T-helper 17 cell (primary cell): ENCODE data around the gene SLC35F1. TPM values are rescaled to one million over a fixed set of nuclear protein-coding genes. Genes with fewer than 3 reads are reported as not detected.

Source experiments
- ATAC-seq: fragments of 150-1000 bp; cut with Tn5 transposase; 2 replicates; pipeline ENCODE4 v1.10.0; 2021; ENCODE audit warnings: mild to moderate bottlenecking, moderate library complexity
- DNase-seq, 3 donors: peaks; one replicate each; pipeline versions ENCODE4 v3.0.0 to v3.0.0-alpha.2; 2020 to 2021
- H3K9me3 ChIP-seq: one replicate; pipeline ENCODE4 v1.7.0; 2013; ENCODE audit warnings: low read length, mild to moderate bottlenecking; ENCODE audit not compliant: control insufficient read depth, poor library complexity, severe bottlenecking
- H3K27ac Mint-ChIP-seq: one replicate; pipeline ENCODE4 v1.8.0; 2022; ENCODE audit warnings: mild to moderate bottlenecking, moderate library complexity, mixed read lengths
- H3K27me3 Mint-ChIP-seq: one replicate; pipeline ENCODE4 v1.8.0; 2022; ENCODE audit warnings: mixed read lengths
- H3K36me3 Mint-ChIP-seq: one replicate; pipeline ENCODE4 v1.8.0; 2022; ENCODE audit warnings: low read depth, mixed read lengths
- H3K4me1 Mint-ChIP-seq: one replicate; pipeline ENCODE4 v1.8.0; 2022; ENCODE audit warnings: mild to moderate bottlenecking, mixed read lengths
- H3K4me3 Mint-ChIP-seq: one replicate; pipeline ENCODE4 v1.8.0; 2022; ENCODE audit warnings: mild to moderate bottlenecking, moderate library complexity, mixed read lengths
- total RNA-seq, 4 donors: library from RNA in 2 of 4; stranded (reverse) in 2 of 4; gene quantifications; one replicate each; pipeline ENCODE4 v1.2.3 and lab custom pipeline; 2022 to 2026

SLC35F1 gene
- total RNA-seq, 2 donors from 2014 or later = not detected

- no peak for ATAC-seq
- no peaks in the 10 kb centered on the region for H3K36me3 Mint-ChIP-seq
- DNase-seq = no peak
- no peak overlapping the region for H3K4me3 Mint-ChIP-seq
- peaks cover 26% of the 10 kb centered on the region for H3K27me3 Mint-ChIP-seq
- no peaks in the 10 kb centered on the region for H3K4me1 Mint-ChIP-seq
- no peaks in the 10 kb centered on the region for H3K9me3 ChIP-seq
- no peak overlapping the region for H3K27ac Mint-ChIP-seq
Observed at GRCh38 chr6:118061666-118062065, 154.6 kb downstream of the SLC35F1 start.

- H3K27me3 Mint-ChIP-seq = peaks cover 30% of the 10 kb centered on the region
- H3K36me3 Mint-ChIP-seq = no peaks in the 10 kb centered on the region
- H3K4me1 Mint-ChIP-seq = peaks cover 3% of the 10 kb centered on the region
- no peak overlapping the region for H3K27ac Mint-ChIP-seq
- H3K4me3 Mint-ChIP-seq = no peak overlapping the region
- DNase-seq (no peak), ATAC-seq (no peak)
- H3K9me3 ChIP-seq = peaks cover 2% of the 10 kb centered on the region
Observed at GRCh38 chr6:118080547-118080946, 173.5 kb downstream of the SLC35F1 start.

- no peak overlapping the region for H3K27ac Mint-ChIP-seq
- H3K36me3 Mint-ChIP-seq = no peaks in the 10 kb centered on the region
Observed at GRCh38 chr6:118083711-118084110, 176.6 kb downstream of the SLC35F1 start.

GRCh38 chr6:118085665-118086064 is 178.6 kb downstream of the SLC35F1 start:
- no peak for DNase-seq
- no peak for ATAC-seq
- Mint-ChIP-seq H3K4me3 (no peak overlapping the region), H3K36me3 (no peaks in the 10 kb centered on the region), H3K4me1 (peaks cover 3% of the 10 kb centered on the region), H3K27me3 (peaks cover 28% of the 10 kb centered on the region), H3K27ac (no peak overlapping the region)
- H3K9me3 ChIP-seq = no peaks in the 10 kb centered on the region

More at GRCh38 chr6:118083711-118084110, 176.6 kb downstream of the SLC35F1 start:
- no peak overlapping the region for H3K4me3 Mint-ChIP-seq
- H3K27me3 Mint-ChIP-seq = peaks cover 39% of the 10 kb centered on the region
- ATAC-seq (no peak), DNase-seq (no peak)
- H3K4me1 Mint-ChIP-seq = peaks cover 3% of the 10 kb centered on the region
- H3K9me3 ChIP-seq = peaks cover 2% of the 10 kb centered on the region

GRCh38 chr6:118086159-118086558 is 179.1 kb downstream of the SLC35F1 start:
- no peaks in the 10 kb centered on the region for H3K9me3 ChIP-seq
- H3K4me3 Mint-ChIP-seq = no peak overlapping the region
- H3K27ac Mint-ChIP-seq = no peak overlapping the region
- no peaks in the 10 kb centered on the region for H3K4me1 Mint-ChIP-seq
- DNase-seq = no peak
- H3K27me3 Mint-ChIP-seq = peaks cover 23% of the 10 kb centered on the region
- no peaks in the 10 kb centered on the region for H3K36me3 Mint-ChIP-seq
- no peak for ATAC-seq

- H3K9me3 ChIP-seq = no peaks in the 10 kb centered on the region
- no peaks in the 10 kb centered on the region for H3K4me1 Mint-ChIP-seq
- ATAC-seq (no peak), DNase-seq (no peak)
- H3K27ac Mint-ChIP-seq = no peak overlapping the region
- H3K27me3 Mint-ChIP-seq = peaks cover 11% of the 10 kb centered on the region
- H3K36me3 Mint-ChIP-seq = no peaks in the 10 kb centered on the region
- no peak overlapping the region for H3K4me3 Mint-ChIP-seq
Observed at GRCh38 chr6:118092086-118092485, 185.0 kb downstream of the SLC35F1 start.

GRCh38 chr6:118097576-118097975 is 190.5 kb downstream of the SLC35F1 start:
- Mint-ChIP-seq H3K4me1 (peaks cover 3% of the 10 kb centered on the region), H3K36me3 (no peaks in the 10 kb centered on the region), H3K4me3 (no peak overlapping the region)

GRCh38 chr6:118100717-118101116 is 193.7 kb downstream of the SLC35F1 start:
- DNase-seq = no peak
- Mint-ChIP-seq H3K4me3 (no peak overlapping the region), H3K4me1 (peaks cover 3% of the 10 kb centered on the region), H3K36me3 (no peaks in the 10 kb centered on the region), H3K27ac (no peak overlapping the region), H3K27me3 (no peaks in the 10 kb centered on the region)
- H3K9me3 ChIP-seq = no peaks in the 10 kb centered on the region
- no peak for ATAC-seq

More at GRCh38 chr6:118097576-118097975, 190.5 kb downstream of the SLC35F1 start:
- DNase-seq = no peak
- no peaks in the 10 kb centered on the region for H3K9me3 ChIP-seq
- no peak overlapping the region for H3K27ac Mint-ChIP-seq
- ATAC-seq = no peak
- H3K27me3 Mint-ChIP-seq = no peaks in the 10 kb centered on the region

GRCh38 chr6:118101220-118101619 is 194.2 kb downstream of the SLC35F1 start:
- H3K4me3 Mint-ChIP-seq = no peak overlapping the region
- DNase-seq (no peak), ATAC-seq (no peak)
- no peaks in the 10 kb centered on the region for H3K36me3 Mint-ChIP-seq
- no peaks in the 10 kb centered on the region for H3K27me3 Mint-ChIP-seq
- no peak overlapping the region for H3K27ac Mint-ChIP-seq
- H3K9me3 ChIP-seq = no peaks in the 10 kb centered on the region
- H3K4me1 Mint-ChIP-seq = peaks cover 3% of the 10 kb centered on the region

GRCh38 chr6:118101831-118102345 is 194.8 kb downstream of the SLC35F1 start:
- no peaks in the 10 kb centered on the region for H3K9me3 ChIP-seq
- no peak for DNase-seq
- Mint-ChIP-seq H3K4me3 (no peak overlapping the region), H3K27ac (no peak overlapping the region), H3K36me3 (no peaks in the 10 kb centered on the region), H3K4me1 (peaks cover 3% of the 10 kb centered on the region), H3K27me3 (no peaks in the 10 kb centered on the region)
- ATAC-seq = no peak

- Mint-ChIP-seq H3K27ac (no peak overlapping the region), H3K4me3 (no peak overlapping the region), H3K36me3 (no peaks in the 10 kb centered on the region), H3K4me1 (peaks cover 3% of the 10 kb centered on the region), H3K27me3 (no peaks in the 10 kb centered on the region)
- ATAC-seq = no peak
- no peak for DNase-seq
- no peaks in the 10 kb centered on the region for H3K9me3 ChIP-seq
Observed at GRCh38 chr6:118102401-118102800, 195.3 kb downstream of the SLC35F1 start.

- DNase-seq (no peak), ATAC-seq (no peak)
- H3K27ac Mint-ChIP-seq = no peak overlapping the region
- H3K27me3 Mint-ChIP-seq = peaks cover under 1% of the 10 kb centered on the region
- no peaks in the 10 kb centered on the region for H3K36me3 Mint-ChIP-seq
- peaks cover 3% of the 10 kb centered on the region for H3K4me1 Mint-ChIP-seq
- no peak overlapping the region for H3K4me3 Mint-ChIP-seq
- H3K9me3 ChIP-seq = no peaks in the 10 kb centered on the region
Observed at GRCh38 chr6:118103381-118104146, 196.5 kb downstream of the SLC35F1 start.

GRCh38 chr6:118122161-118122725 is 215.2 kb downstream of the SLC35F1 start:
- Mint-ChIP-seq H3K27ac (no peak overlapping the region), H3K36me3 (no peaks in the 10 kb centered on the region), H3K4me3 (no peak overlapping the region), H3K4me1 (peaks cover 2% of the 10 kb centered on the region), H3K27me3 (no peaks in the 10 kb centered on the region)
- DNase-seq = no peak
- H3K9me3 ChIP-seq = no peaks in the 10 kb centered on the region
- ATAC-seq = no peak

- Mint-ChIP-seq H3K27ac (no peak overlapping the region), H3K4me1 (no peaks in the 10 kb centered on the region), H3K4me3 (no peak overlapping the region), H3K27me3 (no peaks in the 10 kb centered on the region), H3K36me3 (no peaks in the 10 kb centered on the region)
- no peak for DNase-seq
- ATAC-seq = no peak
- H3K9me3 ChIP-seq = no peaks in the 10 kb centered on the region
Observed at GRCh38 chr6:118122801-118123200, 215.7 kb downstream of the SLC35F1 start.
